ENCODE results near the gene ANKRD28.

DNA sequence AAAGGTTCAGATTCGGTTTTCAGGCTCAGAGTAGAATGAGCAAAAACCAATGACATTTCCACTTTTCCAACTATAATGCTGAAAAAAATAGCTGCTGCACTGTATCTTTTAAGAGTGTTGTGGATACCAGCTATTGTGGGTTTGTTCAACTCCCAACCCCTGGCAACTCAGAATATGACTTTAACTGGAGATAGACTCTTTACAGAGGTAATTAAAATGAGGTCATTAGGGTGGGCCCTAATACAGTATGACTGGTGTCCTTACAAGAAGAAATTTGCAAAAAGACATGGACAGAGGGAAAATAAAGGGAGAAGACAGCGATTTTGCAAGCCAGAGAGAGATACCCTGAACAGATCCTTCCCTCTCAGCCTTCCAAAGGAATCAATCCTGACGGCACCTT, 39.5 kb downstream of the ANKRD28 start:
- TF ChIP-seq, protein P1, sequence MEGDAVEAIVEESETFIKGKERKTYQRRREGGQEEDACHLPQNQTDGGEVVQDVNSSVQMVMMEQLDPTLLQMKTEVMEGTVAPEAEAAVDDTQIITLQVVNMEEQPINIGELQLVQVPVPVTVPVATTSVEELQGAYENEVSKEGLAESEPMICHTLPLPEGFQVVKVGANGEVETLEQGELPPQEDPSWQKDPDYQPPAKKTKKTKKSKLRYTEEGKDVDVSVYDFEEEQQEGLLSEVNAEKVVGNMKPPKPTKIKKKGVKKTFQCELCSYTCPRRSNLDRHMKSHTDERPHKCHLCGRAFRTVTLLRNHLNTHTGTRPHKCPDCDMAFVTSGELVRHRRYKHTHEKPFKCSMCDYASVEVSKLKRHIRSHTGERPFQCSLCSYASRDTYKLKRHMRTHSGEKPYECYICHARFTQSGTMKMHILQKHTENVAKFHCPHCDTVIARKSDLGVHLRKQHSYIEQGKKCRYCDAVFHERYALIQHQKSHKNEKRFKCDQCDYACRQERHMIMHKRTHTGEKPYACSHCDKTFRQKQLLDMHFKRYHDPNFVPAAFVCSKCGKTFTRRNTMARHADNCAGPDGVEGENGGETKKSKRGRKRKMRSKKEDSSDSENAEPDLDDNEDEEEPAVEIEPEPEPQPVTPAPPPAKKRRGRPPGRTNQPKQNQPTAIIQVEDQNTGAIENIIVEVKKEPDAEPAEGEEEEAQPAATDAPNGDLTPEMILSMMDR (IDR thresholded peaks at IDR 0.05 in 2 of 3, conservative IDR thresholded peaks at IDR 0.05 in 1 of 3; ENCODE audit: borderline replicate concordance in 1 of 3, insufficient read depth in 1 of 3, low read depth in 2 of 3, low read length in 2 of 3), result no peak
- TF ChIP-seq, protein P2, sequence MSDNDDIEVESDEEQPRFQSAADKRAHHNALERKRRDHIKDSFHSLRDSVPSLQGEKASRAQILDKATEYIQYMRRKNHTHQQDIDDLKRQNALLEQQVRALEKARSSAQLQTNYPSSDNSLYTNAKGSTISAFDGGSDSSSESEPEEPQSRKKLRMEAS (IDR thresholded peaks at IDR 0.05), result no peak
- TF ChIP-seq POLR2A (IDR thresholded peaks at IDR 0.05; ENCODE audit: borderline replicate concordance, extremely low read depth, insufficient read depth, insufficient read length) (no peak), CEBPB (IDR thresholded peaks at IDR 0.05; ENCODE audit: low read depth) (no peak), JUND (IDR thresholded peaks at IDR 0.05) (no peak), ZFX (IDR thresholded peaks at IDR 0.05) (no peak)
